Peyer's patch (tissue), 4 donors: ENCODE measurements around the gene SUGCT. TPM values are rescaled to one million over a fixed set of nuclear protein-coding genes. Genes with fewer than 3 reads are reported as not detected.

Experiments
- DNase-seq, 3 donors: peaks; one replicate each; pipeline ENCODE4 v3.0.0-alpha.2; 2017 to 2019
- H3K27ac ChIP-seq, 4 donors: fragments of 200-600 bp; sonication (generic); one replicate each; pipeline ENCODE4 v1.5.1; 2016 to 2019
- H3K27me3 ChIP-seq, 2 donors: fragments of 200-600 bp; sonication (generic); one replicate each; pipeline ENCODE4 v1.5.1; 2019
- H3K36me3 ChIP-seq, 3 donors: fragments of 200-600 bp; sonication (generic); one replicate each; pipeline ENCODE4 v1.5.1; 2016 to 2019
- H3K4me1 ChIP-seq, 4 donors: fragments of 200-600 bp; sonication (generic); one replicate each; pipeline ENCODE4 v1.5.1; 2016 to 2019
- H3K4me3 ChIP-seq, 4 donors: fragments of 200-600 bp; sonication (generic); 1 replicate in 3 of 4; 2 replicates in 1 of 4; pipeline ENCODE4 v1.5.1; 2016 to 2019; ENCODE audit warnings: mild to moderate bottlenecking in 1 of 4
- H3K9me3 ChIP-seq, 4 donors: fragments of 200-600 bp; sonication (generic); one replicate each; pipeline ENCODE4 v1.5.1; 2016 to 2019; ENCODE audit warnings: mild to moderate bottlenecking in 1 of 4
- CTCF ChIP-seq, 6 experiments: fragments of 450-650 bp in 4 of 6; fragments of 200-600 bp in 2 of 6; sonication (generic) in 1 of 6; IDR thresholded peaks; one replicate each; pipeline ENCODE4 v1.5.1; 2017 to 2019; ENCODE audit warnings: antibody characterized with exemption in 6 of 6, mild to moderate bottlenecking in 3 of 6, moderate library complexity in 1 of 6
- POLR2A ChIP-seq, 2 donors: fragments of 450-650 bp; IDR thresholded peaks; one replicate each; pipeline ENCODE4 v1.5.1; 2017; ENCODE audit warnings: antibody characterized with exemption in 2 of 2, mild to moderate bottlenecking in 2 of 2, moderate library complexity in 2 of 2
- total RNA-seq, 4 donors: library from RNA; depleted of rRNA; stranded (reverse); fragments of >200 nt; gene quantifications; one replicate each; pipeline ENCODE4 v1.1.0, GENCODE V29; 2016

The SUGCT gene
- total RNA-seq, 4 donors from 2014 or later: 6.4 to 8.9 (median 8.3) TPM; not detected in 1

- no peaks in the 10 kb centered on the region for H3K9me3 ChIP-seq
- DNase-seq: no peak
- no peaks in the 10 kb centered on the region for H3K4me1 ChIP-seq
- no peaks in the 10 kb centered on the region for H3K36me3 ChIP-seq
- H3K27ac ChIP-seq: no peak overlapping the region
- no peak overlapping the region for H3K4me3 ChIP-seq
- no peaks in the 10 kb centered on the region for H3K27me3 ChIP-seq
- TF ChIP-seq CTCF (IDR thresholded peaks at IDR 0.05) (no peak), POLR2A (IDR thresholded peaks at IDR 0.05) (no peak)
Observed at GRCh38 chr7:40656349-40656748, 521.5 kb downstream of the SUGCT start.

- no peak for TF ChIP-seq CTCF (IDR thresholded peaks at IDR 0.05)
- TF ChIP-seq POLR2A (IDR thresholded peaks at IDR 0.05): no peak
- H3K27me3 ChIP-seq: no peaks in the 10 kb centered on the region
- no peaks in the 10 kb centered on the region for H3K36me3 ChIP-seq
- H3K4me3 ChIP-seq: no peak overlapping the region
- H3K4me1 ChIP-seq: no peaks in the 10 kb centered on the region
- DNase-seq: no peak
- H3K27ac ChIP-seq: no peak overlapping the region
- no peaks in the 10 kb centered on the region for H3K9me3 ChIP-seq
Observed at GRCh38 chr7:40658729-40659128, 523.9 kb downstream of the SUGCT start.

- Histone ChIP-seq H3K27ac (no peak overlapping the region), H3K4me3 (no peak overlapping the region), H3K27me3 (no peaks in the 10 kb centered on the region), H3K4me1 (no peaks in the 10 kb centered on the region), H3K36me3 (no peaks in the 10 kb centered on the region), H3K9me3 (no peaks in the 10 kb centered on the region)
- DNase-seq: no peak
- no peak for TF ChIP-seq CTCF (IDR thresholded peaks at IDR 0.05)
- TF ChIP-seq POLR2A (IDR thresholded peaks at IDR 0.05): no peak
Observed at GRCh38 chr7:40659231-40659630, 524.4 kb downstream of the SUGCT start.

GRCh38 chr7:40673285-40673684 is 538.5 kb downstream of the SUGCT start:
- no peaks in the 10 kb centered on the region for H3K9me3 ChIP-seq
- TF ChIP-seq POLR2A (IDR thresholded peaks at IDR 0.05) (no peak), CTCF (IDR thresholded peaks at IDR 0.05) (no peak)
- no peaks in the 10 kb centered on the region for H3K4me1 ChIP-seq
- H3K36me3 ChIP-seq: no peaks in the 10 kb centered on the region
- no peak for DNase-seq
- no peak overlapping the region for H3K27ac ChIP-seq
- H3K27me3 ChIP-seq: no peaks in the 10 kb centered on the region
- H3K4me3 ChIP-seq: no peak overlapping the region

GRCh38 chr7:40674316-40674715 is 539.5 kb downstream of the SUGCT start:
- Histone ChIP-seq H3K4me1 (no peaks in the 10 kb centered on the region), H3K27ac (no peak overlapping the region), H3K9me3 (no peaks in the 10 kb centered on the region), H3K36me3 (no peaks in the 10 kb centered on the region), H3K4me3 (no peak overlapping the region), H3K27me3 (no peaks in the 10 kb centered on the region)
- DNase-seq: no peak
- TF ChIP-seq CTCF (IDR thresholded peaks at IDR 0.05): no peak
- TF ChIP-seq POLR2A (IDR thresholded peaks at IDR 0.05): no peak

GRCh38 chr7:40675741-40676140 is 540.9 kb downstream of the SUGCT start:
- no peak for DNase-seq
- Histone ChIP-seq H3K4me3 (no peak overlapping the region), H3K27ac (no peak overlapping the region), H3K4me1 (no peaks in the 10 kb centered on the region), H3K9me3 (no peaks in the 10 kb centered on the region), H3K27me3 (no peaks in the 10 kb centered on the region), H3K36me3 (no peaks in the 10 kb centered on the region)
- TF ChIP-seq POLR2A (IDR thresholded peaks at IDR 0.05) (no peak), CTCF (IDR thresholded peaks at IDR 0.05) (no peak)
